ENCODE data around the gene NDUFB3. TPM values are rescaled to one million over a fixed set of nuclear protein-coding genes. Genes with fewer than 3 reads are reported as not detected.

NDUFB3 gene
- total RNA-seq, 1 experiment from 2014 or later = 96.7 TPM

DNA sequence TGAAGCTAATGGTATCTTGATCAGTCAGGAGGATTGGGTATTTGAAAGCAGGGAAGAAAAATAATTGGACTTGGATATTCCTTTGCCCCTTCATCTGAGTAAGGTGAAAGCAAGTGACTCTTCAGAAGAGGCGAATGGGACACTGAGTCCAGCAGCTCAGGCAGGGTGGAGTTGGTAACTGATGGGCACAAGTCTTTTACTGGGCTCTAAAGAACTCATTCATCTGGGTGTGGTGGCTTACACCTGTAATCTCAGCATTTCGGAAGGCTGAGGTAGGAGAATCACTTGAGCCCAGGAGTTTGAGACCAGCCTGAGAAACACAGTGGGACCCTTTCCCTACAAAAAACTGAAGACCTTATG lies 55.3 kb downstream of the NDUFB3 start:
- Histone ChIP-seq H3F3A (ENCODE audit: insufficient read depth, low read depth) (peaks cover 30% of the 10 kb centered on the region), H2AFZ (no peak overlapping the region), H3K79me2 (ENCODE audit: low read depth) (peaks cover 65% of the 10 kb centered on the region), H3K36me3 (ENCODE audit: low read depth) (0 out of 2 replicates have a peak, but pooled peaks cover 3% of the 10 kb centered on the region), H3K27ac (peak overlapping the region; percentile 32), H3K27me3 (ENCODE audit: insufficient read depth, low read depth) (no peaks in the 10 kb centered on the region), H3K4me2 (peak overlapping the region; percentile 35), H3K4me1 (replicated peaks; ENCODE audit: insufficient read depth) (peaks cover 79% of the 10 kb centered on the region), H4K20me1 (ENCODE audit: insufficient read depth) (no peaks in the 10 kb centered on the region), H3K9me2 (ENCODE audit: insufficient read depth) (no peaks in the 10 kb centered on the region), H3K9me3 (ENCODE audit: insufficient read depth, low read depth) (no peaks in the 10 kb centered on the region), H3K4me3 (no peak overlapping the region)
- TSS peak; percentile 17 for BruUV-seq (replicated peaks)
- TF ChIP-seq, protein P1, sequence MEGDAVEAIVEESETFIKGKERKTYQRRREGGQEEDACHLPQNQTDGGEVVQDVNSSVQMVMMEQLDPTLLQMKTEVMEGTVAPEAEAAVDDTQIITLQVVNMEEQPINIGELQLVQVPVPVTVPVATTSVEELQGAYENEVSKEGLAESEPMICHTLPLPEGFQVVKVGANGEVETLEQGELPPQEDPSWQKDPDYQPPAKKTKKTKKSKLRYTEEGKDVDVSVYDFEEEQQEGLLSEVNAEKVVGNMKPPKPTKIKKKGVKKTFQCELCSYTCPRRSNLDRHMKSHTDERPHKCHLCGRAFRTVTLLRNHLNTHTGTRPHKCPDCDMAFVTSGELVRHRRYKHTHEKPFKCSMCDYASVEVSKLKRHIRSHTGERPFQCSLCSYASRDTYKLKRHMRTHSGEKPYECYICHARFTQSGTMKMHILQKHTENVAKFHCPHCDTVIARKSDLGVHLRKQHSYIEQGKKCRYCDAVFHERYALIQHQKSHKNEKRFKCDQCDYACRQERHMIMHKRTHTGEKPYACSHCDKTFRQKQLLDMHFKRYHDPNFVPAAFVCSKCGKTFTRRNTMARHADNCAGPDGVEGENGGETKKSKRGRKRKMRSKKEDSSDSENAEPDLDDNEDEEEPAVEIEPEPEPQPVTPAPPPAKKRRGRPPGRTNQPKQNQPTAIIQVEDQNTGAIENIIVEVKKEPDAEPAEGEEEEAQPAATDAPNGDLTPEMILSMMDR (conservative IDR thresholded peaks at IDR 0.05) = no peak
- no peak for TF ChIP-seq EZH2 (IDR thresholded peaks at IDR 0.05; ENCODE audit: low read depth)
- intact Hi-C loops (cut with micrococcal nuclease; ENCODE audit: unreplicated experiment) = no loop called here
- CTCF ChIA-PET = interaction anchor here (0.8 kb wide), 1 partner anchor 31 kb away, joined by 5 read pairs; no protein-coding TSS in a partner anchor
- no peak for DNase-seq
- POLR2A ChIA-PET (ENCODE audit: unreplicated experiment) = interaction anchor here (0.7 kb wide), 1 partner anchor 124 kb away, joined by 13 read pairs; no protein-coding TSS in a partner anchor

DNA sequence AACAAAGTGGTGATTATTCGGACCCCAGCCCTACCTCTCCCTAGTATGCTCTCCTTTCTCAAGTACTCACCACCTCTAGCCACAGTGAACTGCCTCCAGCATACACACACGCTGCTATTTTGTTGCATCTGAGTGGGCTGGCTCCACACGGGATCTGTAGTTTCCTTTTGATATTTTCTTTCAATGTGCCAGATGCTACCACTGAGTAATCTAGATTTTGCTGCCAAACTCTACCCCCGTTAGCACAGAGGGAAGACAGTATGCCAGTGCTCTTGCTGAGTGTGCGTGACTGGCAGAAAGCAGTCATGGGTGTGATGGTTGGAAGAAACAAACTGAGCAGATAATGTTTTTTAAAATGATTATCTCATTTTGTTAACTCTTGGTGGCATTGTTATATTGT lies 55.8 kb downstream of the NDUFB3 start:
- H4K20me1 ChIP-seq (ENCODE audit: insufficient read depth) = no peaks in the 10 kb centered on the region
- no peaks in the 10 kb centered on the region for H3K9me2 ChIP-seq (ENCODE audit: insufficient read depth)
- no peaks in the 10 kb centered on the region for H3K36me3 ChIP-seq (ENCODE audit: low read depth)
- no peak overlapping the region for H2AFZ ChIP-seq
- peaks cover 74% of the 10 kb centered on the region for H3K4me1 ChIP-seq (replicated peaks; ENCODE audit: insufficient read depth)
- H3K27ac ChIP-seq = 0 out of 2 replicates have a peak overlapping the region, but pooled peaks have one; percentile 32
- H3K79me2 ChIP-seq (ENCODE audit: low read depth) = peaks cover 61% of the 10 kb centered on the region
- intact Hi-C loops (cut with micrococcal nuclease; ENCODE audit: unreplicated experiment) = no loop called here
- H3K27me3 ChIP-seq (ENCODE audit: insufficient read depth, low read depth) = no peaks in the 10 kb centered on the region
- peaks cover 30% of the 10 kb centered on the region for H3F3A ChIP-seq (ENCODE audit: insufficient read depth, low read depth)
- ChIA-PET POLR2A (ENCODE audit: unreplicated experiment) (no interaction called here), CTCF (no interaction called here)
- no peak overlapping the region for H3K4me3 ChIP-seq
- BruUV-seq (replicated peaks) = no TSS peak
- no peaks in the 10 kb centered on the region for H3K9me3 ChIP-seq (ENCODE audit: insufficient read depth, low read depth)
- DNase-seq = no peak
- no peak overlapping the region for H3K4me2 ChIP-seq
- no peak for TF ChIP-seq EZH2 (IDR thresholded peaks at IDR 0.05; ENCODE audit: low read depth)
- TF ChIP-seq, protein P1 (conservative IDR thresholded peaks at IDR 0.05) = no peak

DNA sequence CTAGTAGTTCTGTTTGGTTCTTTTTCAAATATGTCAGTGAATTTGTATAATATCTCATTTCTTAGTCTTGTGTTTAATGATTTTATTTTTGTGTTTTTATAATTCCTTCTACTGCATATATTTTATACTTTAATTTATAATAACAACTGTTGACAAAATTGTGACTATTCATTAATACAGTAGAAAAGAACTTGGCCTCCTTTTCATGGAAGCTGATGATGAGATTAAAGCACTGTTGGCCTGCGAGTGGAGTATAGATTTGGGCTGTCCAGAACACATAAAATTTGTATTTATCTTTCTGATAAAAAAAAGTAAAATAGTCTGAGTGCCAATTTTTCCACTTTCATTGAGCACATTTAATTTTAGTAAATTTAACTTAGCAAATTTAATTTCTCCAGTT lies 56.2 kb downstream of the NDUFB3 start:
- no peaks in the 10 kb centered on the region for H3K9me3 ChIP-seq (ENCODE audit: insufficient read depth, low read depth)
- H4K20me1 ChIP-seq (ENCODE audit: insufficient read depth) = no peaks in the 10 kb centered on the region
- H3K36me3 ChIP-seq (ENCODE audit: low read depth) = no peaks in the 10 kb centered on the region
- DNase-seq = no peak
- no peak overlapping the region for H2AFZ ChIP-seq
- intact Hi-C loops (cut with micrococcal nuclease; ENCODE audit: unreplicated experiment) = no loop called here
- peaks cover 56% of the 10 kb centered on the region for H3K79me2 ChIP-seq (ENCODE audit: low read depth)
- H3K9me2 ChIP-seq (ENCODE audit: insufficient read depth) = no peaks in the 10 kb centered on the region
- H3K27me3 ChIP-seq (ENCODE audit: insufficient read depth, low read depth) = no peaks in the 10 kb centered on the region
- ChIA-PET CTCF (no interaction called here), POLR2A (ENCODE audit: unreplicated experiment) (interaction anchor here (0.6 kb wide), 1 partner anchor 750 kb away, joined by 3 read pairs; no protein-coding TSS in a partner anchor)
- TF ChIP-seq EZH2 (IDR thresholded peaks at IDR 0.05; ENCODE audit: low read depth) = no peak
- TF ChIP-seq, protein P1 (conservative IDR thresholded peaks at IDR 0.05) = no peak
- H3K4me2 ChIP-seq = no peak overlapping the region
- no peak overlapping the region for H3K27ac ChIP-seq
- no TSS peak for BruUV-seq (replicated peaks)
- H3F3A ChIP-seq (ENCODE audit: insufficient read depth, low read depth) = peaks cover 26% of the 10 kb centered on the region
- peaks cover 70% of the 10 kb centered on the region for H3K4me1 ChIP-seq (replicated peaks; ENCODE audit: insufficient read depth)
- H3K4me3 ChIP-seq = no peak overlapping the region

Data from PC-9 (cell line).